Left colon (tissue), 2 donors: Measurements from ENCODE around the gene SLC38A7. TPM values are rescaled to one million over a fixed set of nuclear protein-coding genes. Genes with fewer than 3 reads are reported as not detected.
"Not testable (repeated sequence)": the region's sequence is repeated elsewhere in the genome, so short reads cannot be mapped to it uniquely, and the experiment has no call there.

Experiments
- ATAC-seq: fragments of 200-7000 bp; cut with Tn5 transposase; one replicate; pipeline ENCODE4 v1.9.1; 2020; ENCODE audit warnings: mild to moderate bottlenecking, moderate library complexity
- DNase-seq, 2 donors: peaks; one replicate each; pipeline ENCODE4 v3.0.0-alpha.2; 2020
- intact Hi-C, 2 donors: fragments of 100-400 bp; cut with DNase I in 1 of 2; cut with micrococcal nuclease in 1 of 2; formaldehyde crosslinking; loops; one replicate each; pipeline versions ENCODE4 v1.11.2 to v1.14.0; 2022; cut with DNase I, micrococcal nuclease
- long read RNA-seq: library from polyadenylated mRNA; unstranded; transcript quantifications from one replicate; pipeline ENCODE4 v2.0.0, GENCODE V29; 2021
- total RNA-seq, 2 donors: library from RNA; stranded (reverse); fragmentation: NEBNext Ultra II Directional; extraction: Animal tissue kit (Norgen Biotek cat#: 25700); gene quantifications; one replicate each; pipeline ENCODE4 v1.2.1, GENCODE V29; 2021
- donor health status: DM: no; HTN: no; CAD: no.
- donor health status: DM: yes; HTN: yes; CAD: no.

The SLC38A7 gene
- 10 to 100 TPM; 12.1 to 12.3 TPM for total RNA-seq
- long read RNA-seq, full-length matches to known transcripts = 4 of 8 reads
- long read RNA-seq, partial matches to known transcripts = 1 of 8 reads
- long read RNA-seq, other reads (novel, unspliced or antisense) = 3 of 8 reads

- peak; percentile 85 to 89 for DNase-seq
- intact Hi-C loops = no loop called here
- peak; percentile 99 for ATAC-seq
These were observed at the start of gene SLC38A7 for GRCh38 chr16:58684354-58685083. Gene SLC38A7 (minus strand): TSS chr16:58684770. CDS start chr16:58680126, 4,644 bp downstream.

GRCh38 chr16:58733671-58734458 lies 49.3 kb upstream of the SLC38A7 start, which contains the start of gene GOT2:
Gene GOT2 (minus strand): TSS chr16:58734316. CDS start chr16:58734228, 88 bp downstream.
- ATAC-seq = peak; percentile 93

GRCh38 chr16:58733248-58733670 lies 48.7 kb upstream of the SLC38A7 start:
- peak; percentile 17 for ATAC-seq
- intact Hi-C loops = loop anchor here in 1 of 2 donors (5.0 kb wide), 1 partner anchor 106 kb away; the partner anchor contains the start of gene CNOT1
- no peak for DNase-seq

More at GRCh38 chr16:58733671-58734458, 49.3 kb upstream of the SLC38A7 start, which contains the start of gene GOT2:
- intact Hi-C loops = loop anchor here in 1 of 2 donors (5.0 kb wide), 1 partner anchor 107 kb away; the partner anchor contains the start of gene CNOT1
- peak; percentile 79 to 86 for DNase-seq

- DNase-seq = no peak
- ATAC-seq = no peak
- intact Hi-C loops = loop anchor here in 1 of 2 donors (5.0 kb wide), 1 partner anchor 105 kb away; the partner anchor contains the start of gene CNOT1
These were observed 48.1 kb upstream of the SLC38A7 start for GRCh38 chr16:58732545-58733247.

- no peak for ATAC-seq
- intact Hi-C loops = loop anchor here in 1 of 2 donors (5.0 kb wide), 1 partner anchor 104 kb away; the partner anchor contains the start of gene CNOT1
These were observed 46.3 kb upstream of the SLC38A7 start for GRCh38 chr16:58730724-58731370.

GRCh38 chr16:58727796-58728568 lies 43.4 kb upstream of the SLC38A7 start:
- intact Hi-C loops = no loop called here
- ATAC-seq = no peak
- no peak for DNase-seq

More at GRCh38 chr16:58730724-58731370, 46.3 kb upstream of the SLC38A7 start:
- DNase-seq = no peak

GRCh38 chr16:58727028-58727781 lies 42.6 kb upstream of the SLC38A7 start:
- no peak for ATAC-seq
- intact Hi-C loops = no loop called here
- DNase-seq = no peak

GRCh38 chr16:58723109-58723508 lies 38.5 kb upstream of the SLC38A7 start:
- no peak for ATAC-seq
- intact Hi-C loops = no loop called here
- DNase-seq = no peak

- intact Hi-C loops = no loop called here
- DNase-seq (no peak), ATAC-seq (no peak)
These were observed 33.4 kb upstream of the SLC38A7 start for GRCh38 chr16:58717994-58718393.

GRCh38 chr16:58716468-58716867 lies 31.9 kb upstream of the SLC38A7 start:
- ATAC-seq = no peak
- no peak for DNase-seq
- intact Hi-C loops = no loop called here

GRCh38 chr16:58713742-58714141 lies 29.2 kb upstream of the SLC38A7 start:
- DNase-seq (no peak), ATAC-seq (no peak)

GRCh38 chr16:58709333-58709732 lies 24.8 kb upstream of the SLC38A7 start:
- intact Hi-C loops = no loop called here
- ATAC-seq (no peak), DNase-seq (no peak)

More at GRCh38 chr16:58713742-58714141, 29.2 kb upstream of the SLC38A7 start:
- intact Hi-C loops = no loop called here

GRCh38 chr16:58699151-58699550 lies 14.6 kb upstream of the SLC38A7 start:
- intact Hi-C loops = no loop called here
- DNase-seq = no peak
- no peak for ATAC-seq

GRCh38 chr16:58695368-58695767 lies 10.8 kb upstream of the SLC38A7 start:
- intact Hi-C loops = no loop called here
- ATAC-seq (no peak), DNase-seq (no peak)

GRCh38 chr16:58692450-58692849 lies 7.9 kb upstream of the SLC38A7 start:
- ATAC-seq (no peak), DNase-seq (no peak)
- intact Hi-C loops = no loop called here

- intact Hi-C loops, DNase-seq, ATAC-seq: not testable (repeated sequence)
These were observed 2.6 kb upstream of the SLC38A7 start for GRCh38 chr16:58686985-58687706.
